HepG2 (cell line): ENCODE results near the gene FLAD1. TPM values are rescaled to one million over a fixed set of nuclear protein-coding genes. Genes with fewer than 3 reads are reported as not detected.

Experiments used
- MED8 ChIP-seq: sonication (generic); formaldehyde crosslinking; IDR thresholded peaks from 2 replicates; pipeline ENCODE4 v1.8.1; 2023; ENCODE audit warnings: mild to moderate bottlenecking, missing genetic modification reagents; ENCODE audit not compliant: insufficient replicate concordance
- MIER3 ChIP-seq: IDR thresholded peaks from 2 replicates; pipeline ENCODE4 v1.6.1; 2016; ENCODE audit warnings: missing compliant biosample characterization, borderline replicate concordance
- MXI1 ChIP-seq: IDR thresholded peaks from 3 replicates; pipeline ENCODE4 v1.6.1; 2012; ENCODE audit warnings: low read depth, low read length, inconsistent platforms, borderline replicate concordance
- MYNN ChIP-seq: sonication (generic); formaldehyde crosslinking; IDR thresholded peaks from 2 replicates; pipeline ENCODE4 v1.4.0; 2020; ENCODE audit warnings: mild to moderate bottlenecking, low read depth, missing genetic modification reagents
- PLSCR1 ChIP-seq: sonication (generic); formaldehyde crosslinking; IDR thresholded peaks from 2 replicates; pipeline ENCODE4 v1.5.0; 2020; ENCODE audit warnings: missing genetic modification reagents, mild to moderate bottlenecking, borderline replicate concordance
- SAP130 ChIP-seq: IDR thresholded peaks from 2 replicates; pipeline ENCODE4 v1.6.1; 2016; ENCODE audit warnings: low read depth
- STAG1 ChIP-seq: sonication (generic); formaldehyde crosslinking; IDR thresholded peaks from 2 replicates; pipeline ENCODE4 v1.4.0; 2020; ENCODE audit warnings: missing genetic modification reagents
- THAP9 ChIP-seq: sonication (generic); formaldehyde crosslinking; IDR thresholded peaks from 2 replicates; pipeline ENCODE4; 2020; ENCODE audit warnings: missing genetic modification reagents, mild to moderate bottlenecking, borderline replicate concordance
- TSC22D2 ChIP-seq: sonication (generic); formaldehyde crosslinking; IDR thresholded peaks from 2 replicates; pipeline ENCODE4 v1.5.1; 2020; ENCODE audit warnings: missing genetic modification reagents, mild to moderate bottlenecking, borderline replicate concordance
- ZBTB38 ChIP-seq: sonication (generic); formaldehyde crosslinking; IDR thresholded peaks from 2 replicates; pipeline ENCODE4 v1.5.1; 2020; ENCODE audit warnings: mild to moderate bottlenecking, missing genetic modification reagents
- ZC3H13 ChIP-seq: sonication (generic); formaldehyde crosslinking; IDR thresholded peaks from 2 replicates; pipeline ENCODE4 v1.8.1; 2023; ENCODE audit warnings: mild to moderate bottlenecking, missing genetic modification reagents, moderate library complexity
- ZNF782 ChIP-seq: sonication (generic); formaldehyde crosslinking; IDR thresholded peaks from 2 replicates; pipeline ENCODE4 v1.4.0; 2020; ENCODE audit warnings: missing genetic modification reagents, mild to moderate bottlenecking, borderline replicate concordance
- polyA plus RNA-seq, 8 experiments: library from polyadenylated mRNA; depleted of rRNA in 3 of 8; stranded (reverse) in 7 of 8; unstranded in 1 of 8; fragments of >200 nt; fragmentation: Illumina TruSeq in 4 of 8; extraction: Trizol in 4 of 8; gene quantifications; 2 replicates each; pipeline versions ENCODE4 v1.2.1 to v1.2.3, GENCODE V29; 2011 to 2016; ENCODE audit warnings: low read depth in 4 of 8, missing spikeins in 1 of 8, mixed read lengths in 1 of 8; ENCODE audit not compliant: insufficient read depth in 1 of 8
- total RNA-seq, 5 experiments: library from RNA; depleted of rRNA; stranded (reverse); fragments of >200 nt; fragmentation: Illumina TruSeq; extraction: Trizol; gene quantifications; 2 replicates each; pipeline ENCODE4 v1.2.3, GENCODE V29; 2016; ENCODE audit warnings: low read depth in 1 of 5
- TF ChIP-seq, protein P1 (sequence below): sonication (generic); formaldehyde crosslinking; IDR thresholded peaks from 2 replicates; pipeline ENCODE4 v1.5.1; 2020; ENCODE audit warnings: missing genetic modification reagents, mild to moderate bottlenecking, borderline replicate concordance
- TF ChIP-seq, protein P2 (sequence below): IDR thresholded peaks from 2 replicates; pipeline ENCODE4 v1.6.1; 2016; ENCODE audit warnings: low read depth
- TF ChIP-seq, protein P3 (sequence below): sonication (generic); formaldehyde crosslinking; conservative IDR thresholded peaks from 2 replicates; pipeline ENCODE4 v1.8.0; 2022; ENCODE audit warnings: mild to moderate bottlenecking, moderate library complexity, missing genetic modification reagents
- TF ChIP-seq, protein P4 (sequence below), 2 experiments: sonication (generic) in 1 of 2; formaldehyde crosslinking in 1 of 2; IDR thresholded peaks; 2 replicates each; pipeline versions ENCODE4 v1.5.1 to v1.6.1; 2011 to 2020; ENCODE audit warnings: borderline replicate concordance in 1 of 2, low read depth in 1 of 2, low read length in 1 of 2, mild to moderate bottlenecking in 1 of 2, missing genetic modification reagents in 1 of 2, moderate library complexity in 1 of 2

Gene FLAD1
- total and polyA plus RNA-seq, 2 of the 13 experiments (the other 11 are each of a cell fraction or from before 2014, with no cell fraction given): 25.9 to 32.8 TPM

DNA sequence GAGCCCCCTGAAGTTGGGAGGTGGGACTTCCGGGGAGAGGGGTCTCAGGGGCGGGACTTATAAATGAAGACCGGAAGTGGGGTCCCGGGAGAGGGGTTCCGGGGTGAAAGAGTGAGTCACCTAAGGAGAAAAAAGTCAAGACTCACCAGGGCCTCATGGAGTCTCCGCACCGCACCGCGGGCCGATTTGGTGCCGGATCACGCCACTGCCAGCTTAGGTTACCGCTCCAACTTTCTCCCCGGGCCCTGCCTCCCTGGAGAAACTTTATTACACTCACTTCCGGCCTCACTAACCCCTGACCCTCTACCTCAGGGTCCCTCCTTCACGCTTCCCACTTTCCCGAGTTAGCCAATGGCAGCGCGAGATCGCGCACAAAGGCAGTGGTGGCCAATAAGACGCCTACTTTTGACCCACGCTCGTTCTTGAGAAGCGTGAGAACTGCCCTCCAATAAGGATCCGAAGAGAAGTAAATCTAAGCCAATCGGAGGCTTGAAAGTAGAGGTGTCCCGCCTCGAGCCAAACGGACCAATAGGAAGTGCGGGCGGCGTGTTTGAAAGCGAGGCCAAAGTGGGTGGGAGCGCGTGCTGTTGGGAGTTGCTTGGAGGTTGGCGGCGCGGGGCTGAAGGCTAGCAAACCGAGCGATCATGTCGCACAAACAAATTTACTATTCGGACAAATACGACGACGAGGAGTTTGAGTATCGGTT lies 8.9 kb upstream of the FLAD1 start, which contains the start of gene CKS1B (continued):
- TF ChIP-seq, protein P1, sequence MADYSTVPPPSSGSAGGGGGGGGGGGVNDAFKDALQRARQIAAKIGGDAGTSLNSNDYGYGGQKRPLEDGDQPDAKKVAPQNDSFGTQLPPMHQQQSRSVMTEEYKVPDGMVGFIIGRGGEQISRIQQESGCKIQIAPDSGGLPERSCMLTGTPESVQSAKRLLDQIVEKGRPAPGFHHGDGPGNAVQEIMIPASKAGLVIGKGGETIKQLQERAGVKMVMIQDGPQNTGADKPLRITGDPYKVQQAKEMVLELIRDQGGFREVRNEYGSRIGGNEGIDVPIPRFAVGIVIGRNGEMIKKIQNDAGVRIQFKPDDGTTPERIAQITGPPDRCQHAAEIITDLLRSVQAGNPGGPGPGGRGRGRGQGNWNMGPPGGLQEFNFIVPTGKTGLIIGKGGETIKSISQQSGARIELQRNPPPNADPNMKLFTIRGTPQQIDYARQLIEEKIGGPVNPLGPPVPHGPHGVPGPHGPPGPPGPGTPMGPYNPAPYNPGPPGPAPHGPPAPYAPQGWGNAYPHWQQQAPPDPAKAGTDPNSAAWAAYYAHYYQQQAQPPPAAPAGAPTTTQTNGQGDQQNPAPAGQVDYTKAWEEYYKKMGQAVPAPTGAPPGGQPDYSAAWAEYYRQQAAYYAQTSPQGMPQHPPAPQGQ (CRISPR knock-in tag): no peak
- TF ChIP-seq PLSCR1: no peak
- TF ChIP-seq SAP130 (CRISPR knock-in tag): peak; percentile 100
- no peak for TF ChIP-seq TSC22D2 (CRISPR knock-in tag)
- no peak for TF ChIP-seq ZNF782 (CRISPR knock-in tag)
- no peak for TF ChIP-seq MED8 (CRISPR knock-in tag)
- peak; percentile 94 for TF ChIP-seq ZC3H13 (CRISPR knock-in tag)
- TF ChIP-seq, protein P2, sequence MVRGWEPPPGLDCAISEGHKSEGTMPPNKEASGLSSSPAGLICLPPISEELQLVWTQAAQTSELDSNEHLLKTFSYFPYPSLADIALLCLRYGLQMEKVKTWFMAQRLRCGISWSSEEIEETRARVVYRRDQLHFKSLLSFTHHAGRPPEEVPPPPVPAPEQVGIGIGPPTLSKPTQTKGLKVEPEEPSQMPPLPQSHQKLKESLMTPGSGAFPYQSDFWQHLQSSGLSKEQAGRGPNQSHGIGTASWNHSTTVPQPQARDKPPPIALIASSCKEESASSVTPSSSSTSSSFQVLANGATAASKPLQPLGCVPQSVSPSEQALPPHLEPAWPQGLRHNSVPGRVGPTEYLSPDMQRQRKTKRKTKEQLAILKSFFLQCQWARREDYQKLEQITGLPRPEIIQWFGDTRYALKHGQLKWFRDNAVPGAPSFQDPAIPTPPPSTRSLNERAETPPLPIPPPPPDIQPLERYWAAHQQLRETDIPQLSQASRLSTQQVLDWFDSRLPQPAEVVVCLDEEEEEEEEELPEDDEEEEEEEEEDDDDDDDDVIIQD (CRISPR knock-in tag): no peak
- TF ChIP-seq STAG1 (CRISPR knock-in tag): no peak
- TF ChIP-seq, protein P3, sequence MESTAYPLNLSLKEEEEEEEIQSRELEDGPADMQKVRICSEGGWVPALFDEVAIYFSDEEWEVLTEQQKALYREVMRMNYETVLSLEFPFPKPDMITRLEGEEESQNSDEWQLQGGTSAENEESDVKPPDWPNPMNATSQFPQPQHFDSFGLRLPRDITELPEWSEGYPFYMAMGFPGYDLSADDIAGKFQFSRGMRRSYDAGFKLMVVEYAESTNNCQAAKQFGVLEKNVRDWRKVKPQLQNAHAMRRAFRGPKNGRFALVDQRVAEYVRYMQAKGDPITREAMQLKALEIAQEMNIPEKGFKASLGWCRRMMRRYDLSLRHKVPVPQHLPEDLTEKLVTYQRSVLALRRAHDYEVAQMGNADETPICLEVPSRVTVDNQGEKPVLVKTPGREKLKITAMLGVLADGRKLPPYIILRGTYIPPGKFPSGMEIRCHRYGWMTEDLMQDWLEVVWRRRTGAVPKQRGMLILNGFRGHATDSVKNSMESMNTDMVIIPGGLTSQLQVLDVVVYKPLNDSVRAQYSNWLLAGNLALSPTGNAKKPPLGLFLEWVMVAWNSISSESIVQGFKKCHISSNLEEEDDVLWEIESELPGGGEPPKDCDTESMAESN (CRISPR knock-in tag): peak; percentile 75; the same call in 1 of the 2 replicates
- no peak for TF ChIP-seq ZBTB38 (CRISPR knock-in tag)
- peak; percentile 83; the same call in 1 of the 2 replicates for TF ChIP-seq THAP9
- TF ChIP-seq, protein P4, sequence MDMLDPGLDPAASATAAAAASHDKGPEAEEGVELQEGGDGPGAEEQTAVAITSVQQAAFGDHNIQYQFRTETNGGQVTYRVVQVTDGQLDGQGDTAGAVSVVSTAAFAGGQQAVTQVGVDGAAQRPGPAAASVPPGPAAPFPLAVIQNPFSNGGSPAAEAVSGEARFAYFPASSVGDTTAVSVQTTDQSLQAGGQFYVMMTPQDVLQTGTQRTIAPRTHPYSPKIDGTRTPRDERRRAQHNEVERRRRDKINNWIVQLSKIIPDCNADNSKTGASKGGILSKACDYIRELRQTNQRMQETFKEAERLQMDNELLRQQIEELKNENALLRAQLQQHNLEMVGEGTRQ (IDR thresholded peaks at IDR 0.05; ENCODE audit: low read depth, low read length): no peak
- TF ChIP-seq, protein P4 (CRISPR knock-in tag; IDR thresholded peaks at IDR 0.05; ENCODE audit: borderline replicate concordance): 0 out of 2 replicates have a peak, but pooled peaks have one; percentile 16
- TF ChIP-seq MXI1: peak; percentile 100
- no peak for TF ChIP-seq MYNN (CRISPR knock-in tag)
- TF ChIP-seq MIER3 (CRISPR knock-in tag): no peak
